GM23338 (cell line): Measurements from ENCODE around the gene SLAMF6. TPM values are rescaled to one million over a fixed set of nuclear protein-coding genes. Genes with fewer than 3 reads are reported as not detected.

Experiments
- ATAC-seq: fragments of 200-7000 bp; cut with Tn5 transposase; 3 replicates; pipeline ENCODE4 v1.9.1; 2020
- DNase-seq: peaks from one replicate; pipeline ENCODE4 v3.0.0-alpha.2; 2015; ENCODE audit warnings: low spot score
- H2AFZ ChIP-seq: fragments of 200-600 bp; sonication (generic); 2 replicates; pipeline ENCODE4 v1.8.0; 2016; ENCODE audit warnings: antibody characterized with exemption, mild to moderate bottlenecking, moderate library complexity
- H3F3A ChIP-seq: fragments of 200-600 bp; sonication (generic); replicated peaks from 2 replicates; pipeline ENCODE4 v1.8.0; 2017; ENCODE audit warnings: antibody characterized with exemption, mixed run types, low read depth
- H3K27ac ChIP-seq: fragments of 200-600 bp; sonication (generic); 2 replicates; pipeline ENCODE4 v1.6.1; 2016; ENCODE audit warnings: low read depth
- H3K27me3 ChIP-seq: fragments of 200-600 bp; sonication (generic); 2 replicates; pipeline ENCODE4 v1.8.0; 2016; ENCODE audit warnings: mild to moderate bottlenecking, mixed run types, moderate library complexity; ENCODE audit not compliant: insufficient read depth
- H3K36me3 ChIP-seq: fragments of 200-600 bp; sonication (generic); 2 replicates; pipeline ENCODE4 v1.8.0; 2016; ENCODE audit warnings: mild to moderate bottlenecking; ENCODE audit not compliant: insufficient read depth
- H3K4me1 ChIP-seq: fragments of 200-600 bp; sonication (generic); 2 replicates; pipeline ENCODE4 v1.8.0; 2016; ENCODE audit warnings: mild to moderate bottlenecking, moderate library complexity; ENCODE audit not compliant: insufficient read depth
- H3K4me2 ChIP-seq: fragments of 200-600 bp; sonication (generic); 2 replicates; pipeline ENCODE4 v1.7.1; 2017; ENCODE audit warnings: mixed run types
- H3K4me3 ChIP-seq: fragments of 200-600 bp; sonication (generic); 2 replicates; pipeline ENCODE4 v1.6.1; 2016; ENCODE audit warnings: mixed run types
- H3K79me2 ChIP-seq: fragments of 200-600 bp; sonication (generic); replicated peaks from 2 replicates; pipeline ENCODE4 v1.8.0; 2017; ENCODE audit warnings: mild to moderate bottlenecking; ENCODE audit not compliant: insufficient read depth
- H3K9me2 ChIP-seq: fragments of 200-600 bp; sonication (generic); 2 replicates; pipeline ENCODE4 v1.8.0; 2017; ENCODE audit not compliant: insufficient read depth
- H4K20me1 ChIP-seq: fragments of 200-600 bp; sonication (generic); replicated peaks from 2 replicates; pipeline ENCODE4 v1.8.0; 2017; ENCODE audit warnings: mild to moderate bottlenecking; ENCODE audit not compliant: insufficient read depth
- H3K27ac Mint-ChIP-seq: 2 replicates; pipeline ENCODE4 v1.8.0; 2020; ENCODE audit warnings: inconsistent platforms, mild to moderate bottlenecking, moderate library complexity, mixed read lengths
- H3K27me3 Mint-ChIP-seq: 3 replicates; pipeline ENCODE4 v1.8.0; 2022; ENCODE audit warnings: low read depth, mild to moderate bottlenecking, moderate library complexity, mixed read lengths, inconsistent platforms; ENCODE audit not compliant: insufficient read depth, poor library complexity
- H3K36me3 Mint-ChIP-seq: 3 replicates; pipeline ENCODE4 v1.8.0; 2021; ENCODE audit warnings: low read depth, mild to moderate bottlenecking, inconsistent platforms, moderate library complexity, mixed read lengths
- H3K4me1 Mint-ChIP-seq: 3 replicates; pipeline ENCODE4 v1.8.0; 2020; ENCODE audit warnings: mild to moderate bottlenecking, inconsistent platforms, mixed read lengths
- H3K4me3 Mint-ChIP-seq: 3 replicates; pipeline ENCODE4 v1.8.0; 2021; ENCODE audit warnings: moderate library complexity, mild to moderate bottlenecking, inconsistent platforms, mixed read lengths
- H3K9me3 Mint-ChIP-seq: 3 replicates; pipeline ENCODE4 v1.8.0; 2020; ENCODE audit warnings: moderate library complexity, mild to moderate bottlenecking, inconsistent platforms, mixed read lengths
- CREB1 ChIP-seq: fragments of 250-450 bp; sonication (Bioruptor Pico); IDR thresholded peaks from 2 replicates; pipeline ENCODE4 v1.5.0; 2020; ENCODE audit warnings: low read depth, mild to moderate bottlenecking, moderate library complexity
- EZH2phosphoT487 ChIP-seq: fragments of 200-600 bp; sonication (generic); IDR thresholded peaks from one replicate; pipeline ENCODE4 v1.8.1; 2018; ENCODE audit warnings: antibody characterized with exemption; ENCODE audit not compliant: unreplicated experiment
- JUNB ChIP-seq: IDR thresholded peaks from one replicate; pipeline ENCODE4 v1.6.1; 2016; ENCODE audit warnings: antibody characterized with exemption; ENCODE audit not compliant: unreplicated experiment
- NANOG ChIP-seq: IDR thresholded peaks from 2 replicates; pipeline ENCODE4 v1.6.1; 2016; ENCODE audit warnings: antibody characterized with exemption, borderline replicate concordance
- POLR2AphosphoS5 ChIP-seq: IDR thresholded peaks from 2 replicates; pipeline ENCODE4 v1.6.1; 2016; ENCODE audit warnings: antibody characterized with exemption, low read depth
- STAT1 ChIP-seq: IDR thresholded peaks from one replicate; pipeline ENCODE4 v1.6.1; 2016; ENCODE audit warnings: antibody characterized with exemption; ENCODE audit not compliant: unreplicated experiment
- ZNF331 ChIP-seq: fragments of 250-450 bp; sonication (Bioruptor Pico); IDR thresholded peaks from 2 replicates; pipeline ENCODE4 v1.5.0; 2020; ENCODE audit warnings: low read depth, mild to moderate bottlenecking, moderate library complexity
- polyA plus RNA-seq: library from polyadenylated mRNA; unstranded; fragments of >200 nt; fragmentation: Nextera tagmentation; extraction: Ambion mirVana; gene quantifications from 2 replicates; pipeline ENCODE4 v1.2.1, GENCODE V29; 2016
- total RNA-seq: library from RNA; depleted of rRNA; stranded (reverse); fragments of >200 nt; shearing (Covaris generic); gene quantifications from 2 replicates; pipeline ENCODE4 v1.2.3, GENCODE V29; 2014
- TF ChIP-seq, protein P1 (sequence below): fragments of 250-450 bp; sonication (Bioruptor Pico); IDR thresholded peaks from 2 replicates; pipeline ENCODE4 v1.5.0; 2020; ENCODE audit warnings: mild to moderate bottlenecking, moderate library complexity
- TF ChIP-seq, protein P2 (sequence below), 2 experiments: fragments of 200-600 bp in 1 of 2; sonication (generic) in 1 of 2; conservative IDR thresholded peaks; 2 replicates each; pipeline versions ENCODE4 v1.5.1 to v1.6.1; 2016 to 2017; ENCODE audit warnings: antibody characterized with exemption in 2 of 2, low read depth in 2 of 2, mild to moderate bottlenecking in 2 of 2, moderate library complexity in 1 of 2
- TF ChIP-seq, protein P3 (sequence below): IDR thresholded peaks from one replicate; pipeline ENCODE4 v1.6.1; 2018; ENCODE audit warnings: antibody characterized with exemption; ENCODE audit not compliant: unreplicated experiment

SLAMF6 gene
- total and polyA plus RNA-seq, 2 experiments from 2014 or later: not detected

DNA sequence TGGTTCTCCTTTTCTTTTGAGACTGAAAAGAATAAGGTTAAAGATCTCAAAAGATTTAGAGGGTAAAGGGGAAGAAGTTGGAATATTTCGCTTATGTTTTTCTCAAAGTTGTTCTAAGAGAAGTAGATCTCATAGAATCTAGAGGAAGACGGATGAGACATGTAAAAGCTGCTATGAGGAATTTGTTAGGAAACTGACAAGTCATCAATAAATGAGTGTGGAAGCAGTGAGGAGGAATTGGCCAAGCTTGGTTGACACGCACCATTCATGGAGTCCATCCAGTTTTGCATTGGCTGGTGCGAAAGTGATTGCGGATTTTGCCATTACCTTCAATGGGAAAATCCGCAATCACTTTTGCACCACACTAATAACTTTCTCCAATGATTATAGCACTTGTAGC is 20.0 kb downstream of the SLAMF6 start:
- Histone ChIP-seq H3K9me2 (peaks cover 5% of the 10 kb centered on the region; the same call in 1 of the 2 replicates), H3K27me3 (no peaks in the 10 kb centered on the region), H3F3A (no peaks in the 10 kb centered on the region), H3K27ac (no peak overlapping the region), H2AFZ (no peak overlapping the region; the same call in 1 of the 2 replicates), H3K4me2 (no peak overlapping the region), H3K79me2 (no peaks in the 10 kb centered on the region), H3K4me3 (no peak overlapping the region), H3K36me3 (peaks cover 6% of the 10 kb centered on the region), H4K20me1 (no peaks in the 10 kb centered on the region), H3K4me1 (no peaks in the 10 kb centered on the region)
- Mint-ChIP-seq H3K4me1 (no peaks in the 10 kb centered on the region), H3K27ac (no peak overlapping the region), H3K4me3 (no peak overlapping the region), H3K36me3 (peaks cover 3% of the 10 kb centered on the region; the same call in 1 of the 3 replicates), H3K9me3 (peaks cover 31% of the 10 kb centered on the region), H3K27me3 (peaks cover 2% of the 10 kb centered on the region)
- no peak for TF ChIP-seq STAT1
- TF ChIP-seq CREB1 (CRISPR knock-in tag): no peak
- TF ChIP-seq POLR2AphosphoS5: no peak
- no peak for ATAC-seq
- DNase-seq: no peak

DNA sequence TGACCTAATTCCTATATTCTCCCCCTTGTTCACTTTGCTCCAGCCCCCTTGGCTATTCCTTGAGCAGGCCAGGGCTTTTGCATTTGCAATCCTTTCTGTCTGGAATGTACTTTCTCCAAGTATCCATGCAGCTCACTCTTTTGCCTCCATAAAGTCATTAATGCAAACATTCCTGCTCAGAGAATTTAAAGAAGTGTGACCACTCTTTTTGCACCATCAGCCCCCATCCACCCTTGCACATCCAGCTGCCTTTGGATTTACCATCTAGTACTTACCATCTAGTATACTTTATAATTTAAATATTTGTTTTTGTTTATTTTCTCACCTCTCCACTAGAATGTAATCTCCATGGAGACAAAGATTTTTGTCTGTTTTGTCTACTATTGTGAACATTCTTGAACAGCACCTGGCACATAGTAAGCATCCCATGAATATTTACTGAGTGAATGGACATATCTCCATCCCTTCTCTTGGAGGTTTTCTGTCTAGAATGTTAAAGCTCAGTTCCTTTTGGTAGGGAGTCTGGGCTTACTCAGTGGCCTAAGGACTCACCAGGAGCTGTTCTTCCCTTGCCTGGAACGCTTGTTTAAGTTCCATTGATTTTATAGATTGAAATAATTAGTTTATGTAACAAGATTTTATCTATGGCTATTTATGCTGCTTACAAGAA is 22.6 kb downstream of the SLAMF6 start:
- Mint-ChIP-seq H3K4me3 (no peak overlapping the region), H3K27ac (no peak overlapping the region), H3K36me3 (no peaks in the 10 kb centered on the region), H3K9me3 (peaks cover 8% of the 10 kb centered on the region; the same call in 2 of the 3 replicates), H3K27me3 (peaks cover 2% of the 10 kb centered on the region), H3K4me1 (no peaks in the 10 kb centered on the region)
- Histone ChIP-seq H3K27me3 (no peaks in the 10 kb centered on the region), H3K9me2 (peaks cover 10% of the 10 kb centered on the region; the same call in 1 of the 2 replicates), H3K4me3 (no peak overlapping the region), H3K27ac (no peak overlapping the region), H2AFZ (no peak overlapping the region), H3K79me2 (no peaks in the 10 kb centered on the region), H3K36me3 (peaks cover 6% of the 10 kb centered on the region), H4K20me1 (no peaks in the 10 kb centered on the region), H3K4me1 (no peaks in the 10 kb centered on the region), H3K4me2 (no peak overlapping the region), H3F3A (no peaks in the 10 kb centered on the region)
- no peak for DNase-seq
- ATAC-seq: no peak
- no peak for TF ChIP-seq EZH2phosphoT487
- TF ChIP-seq CREB1 (CRISPR knock-in tag): no peak
- TF ChIP-seq, protein P1, sequence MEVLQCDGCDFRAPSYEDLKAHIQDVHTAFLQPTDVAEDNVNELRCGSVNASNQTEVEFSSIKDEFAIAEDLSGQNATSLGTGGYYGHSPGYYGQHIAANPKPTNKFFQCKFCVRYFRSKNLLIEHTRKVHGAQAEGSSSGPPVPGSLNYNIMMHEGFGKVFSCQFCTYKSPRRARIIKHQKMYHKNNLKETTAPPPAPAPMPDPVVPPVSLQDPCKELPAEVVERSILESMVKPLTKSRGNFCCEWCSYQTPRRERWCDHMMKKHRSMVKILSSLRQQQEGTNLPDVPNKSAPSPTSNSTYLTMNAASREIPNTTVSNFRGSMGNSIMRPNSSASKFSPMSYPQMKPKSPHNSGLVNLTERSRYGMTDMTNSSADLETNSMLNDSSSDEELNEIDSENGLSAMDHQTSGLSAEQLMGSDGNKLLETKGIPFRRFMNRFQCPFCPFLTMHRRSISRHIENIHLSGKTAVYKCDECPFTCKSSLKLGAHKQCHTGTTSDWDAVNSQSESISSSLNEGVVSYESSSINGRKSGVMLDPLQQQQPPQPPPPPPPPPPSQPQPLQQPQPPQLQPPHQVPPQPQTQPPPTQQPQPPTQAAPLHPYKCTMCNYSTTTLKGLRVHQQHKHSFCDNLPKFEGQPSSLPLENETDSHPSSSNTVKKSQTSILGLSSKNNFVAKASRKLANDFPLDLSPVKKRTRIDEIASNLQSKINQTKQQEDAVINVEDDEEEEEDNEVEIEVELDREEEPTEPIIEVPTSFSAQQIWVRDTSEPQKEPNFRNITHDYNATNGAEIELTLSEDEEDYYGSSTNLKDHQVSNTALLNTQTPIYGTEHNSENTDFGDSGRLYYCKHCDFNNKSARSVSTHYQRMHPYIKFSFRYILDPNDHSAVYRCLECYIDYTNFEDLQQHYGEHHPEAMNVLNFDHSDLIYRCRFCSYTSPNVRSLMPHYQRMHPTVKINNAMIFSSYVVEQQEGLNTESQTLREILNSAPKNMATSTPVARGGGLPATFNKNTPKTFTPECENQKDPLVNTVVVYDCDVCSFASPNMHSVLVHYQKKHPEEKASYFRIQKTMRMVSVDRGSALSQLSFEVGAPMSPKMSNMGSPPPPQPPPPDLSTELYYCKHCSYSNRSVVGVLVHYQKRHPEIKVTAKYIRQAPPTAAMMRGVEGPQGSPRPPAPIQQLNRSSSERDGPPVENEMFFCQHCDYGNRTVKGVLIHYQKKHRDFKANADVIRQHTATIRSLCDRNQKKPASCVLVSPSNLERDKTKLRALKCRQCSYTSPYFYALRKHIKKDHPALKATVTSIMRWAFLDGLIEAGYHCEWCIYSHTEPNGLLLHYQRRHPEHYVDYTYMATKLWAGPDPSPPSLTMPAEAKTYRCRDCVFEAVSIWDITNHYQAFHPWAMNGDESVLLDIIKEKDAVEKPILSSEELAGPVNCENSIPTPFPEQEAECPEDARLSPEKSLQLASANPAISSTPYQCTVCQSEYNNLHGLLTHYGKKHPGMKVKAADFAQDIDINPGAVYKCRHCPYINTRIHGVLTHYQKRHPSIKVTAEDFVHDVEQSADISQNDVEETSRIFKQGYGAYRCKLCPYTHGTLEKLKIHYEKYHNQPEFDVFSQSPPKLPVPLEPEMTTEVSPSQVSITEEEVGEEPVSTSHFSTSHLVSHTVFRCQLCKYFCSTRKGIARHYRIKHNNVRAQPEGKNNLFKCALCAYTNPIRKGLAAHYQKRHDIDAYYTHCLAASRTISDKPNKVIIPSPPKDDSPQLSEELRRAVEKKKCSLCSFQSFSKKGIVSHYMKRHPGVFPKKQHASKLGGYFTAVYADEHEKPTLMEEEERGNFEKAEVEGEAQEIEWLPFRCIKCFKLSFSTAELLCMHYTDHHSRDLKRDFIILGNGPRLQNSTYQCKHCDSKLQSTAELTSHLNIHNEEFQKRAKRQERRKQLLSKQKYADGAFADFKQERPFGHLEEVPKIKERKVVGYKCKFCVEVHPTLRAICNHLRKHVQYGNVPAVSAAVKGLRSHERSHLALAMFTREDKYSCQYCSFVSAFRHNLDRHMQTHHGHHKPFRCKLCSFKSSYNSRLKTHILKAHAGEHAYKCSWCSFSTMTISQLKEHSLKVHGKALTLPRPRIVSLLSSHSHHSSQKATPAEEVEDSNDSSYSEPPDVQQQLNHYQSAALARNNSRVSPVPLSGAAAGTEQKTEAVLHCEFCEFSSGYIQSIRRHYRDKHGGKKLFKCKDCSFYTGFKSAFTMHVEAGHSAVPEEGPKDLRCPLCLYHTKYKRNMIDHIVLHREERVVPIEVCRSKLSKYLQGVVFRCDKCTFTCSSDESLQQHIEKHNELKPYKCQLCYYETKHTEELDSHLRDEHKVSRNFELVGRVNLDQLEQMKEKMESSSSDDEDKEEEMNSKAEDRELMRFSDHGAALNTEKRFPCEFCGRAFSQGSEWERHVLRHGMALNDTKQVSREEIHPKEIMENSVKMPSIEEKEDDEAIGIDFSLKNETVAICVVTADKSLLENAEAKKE (CRISPR knock-in tag): no peak
- TF ChIP-seq, protein P2, sequence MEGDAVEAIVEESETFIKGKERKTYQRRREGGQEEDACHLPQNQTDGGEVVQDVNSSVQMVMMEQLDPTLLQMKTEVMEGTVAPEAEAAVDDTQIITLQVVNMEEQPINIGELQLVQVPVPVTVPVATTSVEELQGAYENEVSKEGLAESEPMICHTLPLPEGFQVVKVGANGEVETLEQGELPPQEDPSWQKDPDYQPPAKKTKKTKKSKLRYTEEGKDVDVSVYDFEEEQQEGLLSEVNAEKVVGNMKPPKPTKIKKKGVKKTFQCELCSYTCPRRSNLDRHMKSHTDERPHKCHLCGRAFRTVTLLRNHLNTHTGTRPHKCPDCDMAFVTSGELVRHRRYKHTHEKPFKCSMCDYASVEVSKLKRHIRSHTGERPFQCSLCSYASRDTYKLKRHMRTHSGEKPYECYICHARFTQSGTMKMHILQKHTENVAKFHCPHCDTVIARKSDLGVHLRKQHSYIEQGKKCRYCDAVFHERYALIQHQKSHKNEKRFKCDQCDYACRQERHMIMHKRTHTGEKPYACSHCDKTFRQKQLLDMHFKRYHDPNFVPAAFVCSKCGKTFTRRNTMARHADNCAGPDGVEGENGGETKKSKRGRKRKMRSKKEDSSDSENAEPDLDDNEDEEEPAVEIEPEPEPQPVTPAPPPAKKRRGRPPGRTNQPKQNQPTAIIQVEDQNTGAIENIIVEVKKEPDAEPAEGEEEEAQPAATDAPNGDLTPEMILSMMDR (conservative IDR thresholded peaks at IDR 0.05; ENCODE audit: low read depth in 2 of 2): no peak
- no peak for TF ChIP-seq NANOG
- TF ChIP-seq ZNF331: no peak
- TF ChIP-seq, protein P3, sequence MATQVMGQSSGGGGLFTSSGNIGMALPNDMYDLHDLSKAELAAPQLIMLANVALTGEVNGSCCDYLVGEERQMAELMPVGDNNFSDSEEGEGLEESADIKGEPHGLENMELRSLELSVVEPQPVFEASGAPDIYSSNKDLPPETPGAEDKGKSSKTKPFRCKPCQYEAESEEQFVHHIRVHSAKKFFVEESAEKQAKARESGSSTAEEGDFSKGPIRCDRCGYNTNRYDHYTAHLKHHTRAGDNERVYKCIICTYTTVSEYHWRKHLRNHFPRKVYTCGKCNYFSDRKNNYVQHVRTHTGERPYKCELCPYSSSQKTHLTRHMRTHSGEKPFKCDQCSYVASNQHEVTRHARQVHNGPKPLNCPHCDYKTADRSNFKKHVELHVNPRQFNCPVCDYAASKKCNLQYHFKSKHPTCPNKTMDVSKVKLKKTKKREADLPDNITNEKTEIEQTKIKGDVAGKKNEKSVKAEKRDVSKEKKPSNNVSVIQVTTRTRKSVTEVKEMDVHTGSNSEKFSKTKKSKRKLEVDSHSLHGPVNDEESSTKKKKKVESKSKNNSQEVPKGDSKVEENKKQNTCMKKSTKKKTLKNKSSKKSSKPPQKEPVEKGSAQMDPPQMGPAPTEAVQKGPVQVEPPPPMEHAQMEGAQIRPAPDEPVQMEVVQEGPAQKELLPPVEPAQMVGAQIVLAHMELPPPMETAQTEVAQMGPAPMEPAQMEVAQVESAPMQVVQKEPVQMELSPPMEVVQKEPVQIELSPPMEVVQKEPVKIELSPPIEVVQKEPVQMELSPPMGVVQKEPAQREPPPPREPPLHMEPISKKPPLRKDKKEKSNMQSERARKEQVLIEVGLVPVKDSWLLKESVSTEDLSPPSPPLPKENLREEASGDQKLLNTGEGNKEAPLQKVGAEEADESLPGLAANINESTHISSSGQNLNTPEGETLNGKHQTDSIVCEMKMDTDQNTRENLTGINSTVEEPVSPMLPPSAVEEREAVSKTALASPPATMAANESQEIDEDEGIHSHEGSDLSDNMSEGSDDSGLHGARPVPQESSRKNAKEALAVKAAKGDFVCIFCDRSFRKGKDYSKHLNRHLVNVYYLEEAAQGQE: no peak
- no peak for TF ChIP-seq JUNB
- no peak for TF ChIP-seq STAT1
